ENCODE results near the gene RBMS3. TPM values are rescaled to one million over a fixed set of nuclear protein-coding genes. Genes with fewer than 3 reads are reported as not detected.

Gene RBMS3
- total RNA-seq, 1 donor from 2014 or later, result 47.6 TPM

GRCh38 chr3:29511701-29512100, 230.8 kb downstream of the RBMS3 start:
- H3K9me3 Mint-ChIP-seq (ENCODE audit: low read depth), result peaks cover 3% of the 10 kb centered on the region
- H3K4me1 Mint-ChIP-seq (ENCODE audit: low read depth), result peaks cover 42% of the 10 kb centered on the region
- no peak overlapping the region for H3K4me3 Mint-ChIP-seq (ENCODE audit: unreplicated experiment)
- no peak for DNase-seq (ENCODE audit: low spot score)
- H3K27ac Mint-ChIP-seq (ENCODE audit: unreplicated experiment), result no peak overlapping the region
- H3K36me3 Mint-ChIP-seq (ENCODE audit: low read depth), result peaks cover 2% of the 10 kb centered on the region
- no peak for TF ChIP-seq CTCF (IDR thresholded peaks at IDR 0.05)
- H3K27me3 Mint-ChIP-seq (ENCODE audit: low read depth), result no peaks in the 10 kb centered on the region

- Mint-ChIP-seq H3K36me3 (ENCODE audit: low read depth) (peaks cover 2% of the 10 kb centered on the region), H3K27me3 (ENCODE audit: low read depth) (no peaks in the 10 kb centered on the region), H3K4me1 (ENCODE audit: low read depth) (peaks cover 38% of the 10 kb centered on the region), H3K9me3 (ENCODE audit: low read depth) (peaks cover 3% of the 10 kb centered on the region), H3K4me3 (ENCODE audit: unreplicated experiment) (no peak overlapping the region), H3K27ac (ENCODE audit: unreplicated experiment) (no peak overlapping the region)
- TF ChIP-seq CTCF (IDR thresholded peaks at IDR 0.05), result no peak
- DNase-seq (ENCODE audit: low spot score), result no peak
Observed at GRCh38 chr3:29512641-29513040, 231.8 kb downstream of the RBMS3 start.

DNA sequence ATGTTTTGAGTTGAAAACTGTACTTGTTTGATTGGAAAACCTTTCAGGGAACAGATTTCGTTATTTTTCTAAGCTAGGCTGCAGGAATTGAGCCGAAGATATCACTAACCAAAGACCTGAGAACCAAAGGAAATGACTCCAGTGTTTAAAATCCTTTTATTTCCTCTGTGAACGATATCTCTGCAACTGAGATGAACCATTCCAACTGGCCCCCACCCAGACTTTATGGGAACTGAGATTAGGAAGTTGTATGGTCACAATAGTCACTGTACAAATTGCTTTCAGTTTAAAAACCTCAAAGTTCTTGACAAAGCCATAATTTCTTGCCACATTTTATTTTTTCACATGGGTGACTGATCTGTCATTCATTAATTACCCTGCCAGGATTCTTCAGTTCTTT, 232.4 kb downstream of the RBMS3 start:
- Mint-ChIP-seq H3K27me3 (ENCODE audit: low read depth) (no peaks in the 10 kb centered on the region), H3K4me3 (ENCODE audit: unreplicated experiment) (no peak overlapping the region), H3K4me1 (ENCODE audit: low read depth) (peaks cover 38% of the 10 kb centered on the region), H3K27ac (ENCODE audit: unreplicated experiment) (peak overlapping the region; percentile 70), H3K36me3 (ENCODE audit: low read depth) (peaks cover 2% of the 10 kb centered on the region), H3K9me3 (ENCODE audit: low read depth) (peaks cover 3% of the 10 kb centered on the region)
- no peak for DNase-seq (ENCODE audit: low spot score)
- no peak for TF ChIP-seq CTCF (IDR thresholded peaks at IDR 0.05)

DNA sequence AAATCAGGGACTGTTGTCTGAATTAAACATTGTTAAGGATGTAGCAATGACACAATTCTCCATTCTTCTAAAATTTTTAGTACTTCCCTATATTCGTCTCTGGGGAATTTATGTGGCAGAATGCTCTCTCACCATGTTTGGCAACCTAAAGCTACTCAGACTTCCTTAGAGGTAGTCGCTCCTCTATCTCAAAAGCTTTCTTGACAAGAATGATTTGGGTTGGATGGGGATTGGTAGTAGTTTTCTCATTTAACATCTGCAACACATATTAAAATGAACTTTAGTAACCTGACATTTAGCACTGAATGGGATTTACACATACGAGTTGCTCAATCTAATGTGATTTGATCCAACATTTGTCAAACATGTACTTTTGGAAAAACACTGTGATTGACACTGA, 233.3 kb downstream of the RBMS3 start:
- no peaks in the 10 kb centered on the region for H3K36me3 Mint-ChIP-seq (ENCODE audit: low read depth)
- H3K27ac Mint-ChIP-seq (ENCODE audit: unreplicated experiment), result no peak overlapping the region
- no peak for DNase-seq (ENCODE audit: low spot score)

GRCh38 chr3:29514912-29515311, 234.0 kb downstream of the RBMS3 start:
- peak overlapping the region; percentile 62 for H3K27ac Mint-ChIP-seq (ENCODE audit: unreplicated experiment)
- no peaks in the 10 kb centered on the region for H3K27me3 Mint-ChIP-seq (ENCODE audit: low read depth)
- H3K36me3 Mint-ChIP-seq (ENCODE audit: low read depth), result no peaks in the 10 kb centered on the region
- no peak for TF ChIP-seq CTCF (IDR thresholded peaks at IDR 0.05)
- H3K4me3 Mint-ChIP-seq (ENCODE audit: unreplicated experiment), result no peak overlapping the region
- no peak for DNase-seq (ENCODE audit: low spot score)
- no peaks in the 10 kb centered on the region for H3K9me3 Mint-ChIP-seq (ENCODE audit: low read depth)
- peaks cover 42% of the 10 kb centered on the region for H3K4me1 Mint-ChIP-seq (ENCODE audit: low read depth)

More for the DNA sequence above, 233.3 kb downstream of the RBMS3 start:
- Mint-ChIP-seq H3K4me3 (ENCODE audit: unreplicated experiment) (no peak overlapping the region), H3K4me1 (ENCODE audit: low read depth) (peaks cover 40% of the 10 kb centered on the region), H3K27me3 (ENCODE audit: low read depth) (no peaks in the 10 kb centered on the region), H3K9me3 (ENCODE audit: low read depth) (no peaks in the 10 kb centered on the region)
- no peak for TF ChIP-seq CTCF (IDR thresholded peaks at IDR 0.05)
